ENCODE measurements around the gene GNA12.

DNA sequence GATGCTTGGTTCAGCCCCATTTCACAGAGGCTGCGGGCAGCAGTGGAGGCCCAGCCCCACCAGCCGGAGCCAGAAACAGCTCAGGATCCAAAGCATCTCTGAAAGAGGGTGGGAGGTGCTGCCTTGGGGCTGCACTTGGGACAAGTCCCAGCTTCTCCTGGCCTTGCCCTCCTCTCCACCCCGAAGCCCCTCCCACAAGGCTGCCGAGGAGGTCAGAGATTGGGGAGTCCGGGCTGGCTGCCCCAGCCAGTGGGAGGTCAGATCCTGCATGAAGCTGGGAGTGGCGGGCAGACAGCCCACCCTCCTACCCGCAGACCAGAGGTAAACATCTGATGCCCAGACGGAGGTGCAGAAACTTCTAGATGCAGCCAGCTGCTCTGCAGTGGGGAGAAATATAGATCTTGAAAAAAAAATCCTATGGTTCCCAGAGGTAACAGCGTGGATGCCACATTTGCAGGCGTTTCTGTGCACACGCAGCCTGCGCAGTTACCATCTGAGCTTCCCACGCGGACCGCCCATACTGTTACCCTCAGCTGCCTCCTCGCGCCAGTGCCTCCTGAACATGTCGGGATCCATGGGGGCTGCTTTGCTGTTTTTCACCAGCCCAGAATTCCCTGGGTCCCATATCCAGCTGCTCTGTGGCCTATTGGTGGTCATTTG, 36.9 kb upstream of the GNA12 start:
- TF ChIP-seq, protein P1, sequence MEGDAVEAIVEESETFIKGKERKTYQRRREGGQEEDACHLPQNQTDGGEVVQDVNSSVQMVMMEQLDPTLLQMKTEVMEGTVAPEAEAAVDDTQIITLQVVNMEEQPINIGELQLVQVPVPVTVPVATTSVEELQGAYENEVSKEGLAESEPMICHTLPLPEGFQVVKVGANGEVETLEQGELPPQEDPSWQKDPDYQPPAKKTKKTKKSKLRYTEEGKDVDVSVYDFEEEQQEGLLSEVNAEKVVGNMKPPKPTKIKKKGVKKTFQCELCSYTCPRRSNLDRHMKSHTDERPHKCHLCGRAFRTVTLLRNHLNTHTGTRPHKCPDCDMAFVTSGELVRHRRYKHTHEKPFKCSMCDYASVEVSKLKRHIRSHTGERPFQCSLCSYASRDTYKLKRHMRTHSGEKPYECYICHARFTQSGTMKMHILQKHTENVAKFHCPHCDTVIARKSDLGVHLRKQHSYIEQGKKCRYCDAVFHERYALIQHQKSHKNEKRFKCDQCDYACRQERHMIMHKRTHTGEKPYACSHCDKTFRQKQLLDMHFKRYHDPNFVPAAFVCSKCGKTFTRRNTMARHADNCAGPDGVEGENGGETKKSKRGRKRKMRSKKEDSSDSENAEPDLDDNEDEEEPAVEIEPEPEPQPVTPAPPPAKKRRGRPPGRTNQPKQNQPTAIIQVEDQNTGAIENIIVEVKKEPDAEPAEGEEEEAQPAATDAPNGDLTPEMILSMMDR (IDR thresholded peaks at IDR 0.05; ENCODE audit: low read depth, low read length, poor library complexity, severe bottlenecking), result no peak
- TF ChIP-seq EZH2phosphoT487 (IDR thresholded peaks at IDR 0.05; ENCODE audit: borderline replicate concordance, low read length), result no peak
